Measurements from ENCODE around the gene KCNQ1.

The KCNQ1 gene

GRCh38 chr11:2566223-2567025 lies 121.6 kb downstream of the KCNQ1 start (continued):
- TF ChIP-seq ZNF70 (CRISPR knock-in tag; IDR thresholded peaks at IDR 0.05) (no peak), OSR1 (CRISPR knock-in tag; IDR thresholded peaks at IDR 0.05) (no peak)

GRCh38 chr11:2567026-2567671 lies 122.3 kb downstream of the KCNQ1 start:
- ATAC-seq = no peak
- TF ChIP-seq TCF4 (CRISPR knock-in tag; IDR thresholded peaks at IDR 0.05; ENCODE audit: borderline replicate concordance) = no peak
- no peak for TF ChIP-seq POU6F1 (CRISPR knock-in tag; IDR thresholded peaks at IDR 0.05; ENCODE audit: borderline replicate concordance, low read depth)
- TF ChIP-seq CSRNP3 (CRISPR knock-in tag; IDR thresholded peaks at IDR 0.05) = no peak
- TF ChIP-seq ZNF8 (CRISPR knock-in tag; IDR thresholded peaks at IDR 0.05) = no peak
- no peak for TF ChIP-seq ZC3H10 (CRISPR knock-in tag; IDR thresholded peaks at IDR 0.05)
- TF ChIP-seq SNAI2 (CRISPR knock-in tag; IDR thresholded peaks at IDR 0.05) = no peak
- TF ChIP-seq TSHZ2 (CRISPR knock-in tag; IDR thresholded peaks at IDR 0.05) = no peak
- no peak for TF ChIP-seq ZNF70 (CRISPR knock-in tag; IDR thresholded peaks at IDR 0.05)
- no peak for TF ChIP-seq PATZ1 (CRISPR knock-in tag; IDR thresholded peaks at IDR 0.05; ENCODE audit: borderline replicate concordance)
- no peak for TF ChIP-seq BACH2 (CRISPR knock-in tag; IDR thresholded peaks at IDR 0.05; ENCODE audit: borderline replicate concordance)
- TF ChIP-seq ESRRG (CRISPR knock-in tag; IDR thresholded peaks at IDR 0.05) = no peak
- no peak for TF ChIP-seq PPARA (CRISPR knock-in tag; IDR thresholded peaks at IDR 0.05; ENCODE audit: borderline replicate concordance)
- TF ChIP-seq ZFP30 (CRISPR knock-in tag; IDR thresholded peaks at IDR 0.05) = no peak
- no peak for TF ChIP-seq ISL1 (CRISPR knock-in tag; IDR thresholded peaks at IDR 0.05)
- no peak for TF ChIP-seq ARNTL (CRISPR knock-in tag; IDR thresholded peaks at IDR 0.05; ENCODE audit: borderline replicate concordance, low read depth)
- no peak for TF ChIP-seq GLIS3 (CRISPR knock-in tag; IDR thresholded peaks at IDR 0.05)
- TF ChIP-seq CSDC2 (CRISPR knock-in tag; IDR thresholded peaks at IDR 0.05) = no peak

GRCh38 chr11:2569321-2569721 lies 124.5 kb downstream of the KCNQ1 start:
- no peak for ATAC-seq
- TF ChIP-seq GLIS3 (CRISPR knock-in tag; IDR thresholded peaks at IDR 0.05) = no peak
- TF ChIP-seq BACH2 (CRISPR knock-in tag; IDR thresholded peaks at IDR 0.05; ENCODE audit: borderline replicate concordance) = no peak
- no peak for TF ChIP-seq PATZ1 (CRISPR knock-in tag; IDR thresholded peaks at IDR 0.05; ENCODE audit: borderline replicate concordance)
- TF ChIP-seq ZFP30 (CRISPR knock-in tag; IDR thresholded peaks at IDR 0.05) = no peak
- TF ChIP-seq CSDC2 (CRISPR knock-in tag; IDR thresholded peaks at IDR 0.05) = no peak
- no peak for TF ChIP-seq ZFP3 (CRISPR knock-in tag; IDR thresholded peaks at IDR 0.05)
- TF ChIP-seq PPARA (CRISPR knock-in tag; IDR thresholded peaks at IDR 0.05; ENCODE audit: borderline replicate concordance) = no peak
- TF ChIP-seq TOX (CRISPR knock-in tag; IDR thresholded peaks at IDR 0.05; ENCODE audit: borderline replicate concordance) = no peak
- no peak for TF ChIP-seq POU6F1 (CRISPR knock-in tag; IDR thresholded peaks at IDR 0.05; ENCODE audit: borderline replicate concordance, low read depth)
- TF ChIP-seq CREB5 (CRISPR knock-in tag; IDR thresholded peaks at IDR 0.05; ENCODE audit: low read depth) = no peak

Measured in SK-N-SH treated with all-trans-retinoic acid at 6 μM for 48 hours (cell line).